Measurements from ENCODE around the gene PAQR4.

GRCh38 chr16:2933701-2934100 lies 35.4 kb upstream of the PAQR4 start:
- TF ChIP-seq CTCF (IDR thresholded peaks at IDR 0.05) (no peak), ZFX (IDR thresholded peaks at IDR 0.05; ENCODE audit: borderline replicate concordance) (no peak)
